Uterus (tissue), 4 donors: ENCODE results near the gene LTN1. TPM values are rescaled to one million over a fixed set of nuclear protein-coding genes. Genes with fewer than 3 reads are reported as not detected.

Experiments
- DNase-seq, 2 donors: peaks; one replicate each; pipeline ENCODE4 v3.0.0-alpha.2; 2019 to 2020
- H3K27ac ChIP-seq, 2 donors: fragments of 200-600 bp; sonication (generic); 1 replicate in 1 of 2; 2 replicates in 1 of 2; pipeline ENCODE4 v1.5.1; 2016 to 2018
- H3K27me3 ChIP-seq, 2 donors: fragments of 200-600 bp; sonication (generic); one replicate each; pipeline ENCODE4 v1.5.1; 2018 to 2019; ENCODE audit warnings: control low read depth in 1 of 2
- H3K36me3 ChIP-seq, 2 donors: fragments of 200-600 bp; sonication (generic); one replicate each; pipeline ENCODE4 v1.5.1; 2019; ENCODE audit warnings: control low read depth in 1 of 2
- H3K4me1 ChIP-seq, 2 donors: fragments of 200-600 bp; sonication (generic); one replicate each; pipeline ENCODE4 v1.5.1; 2018 to 2019; ENCODE audit warnings: control low read depth in 1 of 2
- H3K4me3 ChIP-seq, 2 donors: fragments of 200-600 bp; sonication (generic); 1 replicate in 1 of 2; 2 replicates in 1 of 2; pipeline ENCODE4 v1.5.1; 2018 to 2019; ENCODE audit warnings: mild to moderate bottlenecking in 1 of 2
- H3K9me3 ChIP-seq, 2 donors: fragments of 200-600 bp; sonication (generic); one replicate each; pipeline ENCODE4 v1.5.1; 2019; ENCODE audit warnings: control low read depth in 1 of 2
- CTCF ChIP-seq, 4 experiments: fragments of 200-600 bp in 2 of 4; fragments of 450-650 bp in 2 of 4; sonication (generic) in 2 of 4; IDR thresholded peaks; one replicate each; pipeline ENCODE4 v1.5.1; 2016 to 2019; ENCODE audit warnings: antibody characterized with exemption in 4 of 4, mild to moderate bottlenecking in 2 of 4, moderate library complexity in 1 of 4
- POLR2A ChIP-seq, 2 donors: fragments of 450-650 bp; IDR thresholded peaks; one replicate each; pipeline ENCODE4 v1.6.1; 2016; ENCODE audit warnings: antibody characterized with exemption in 2 of 2, mild to moderate bottlenecking in 1 of 2, moderate library complexity in 1 of 2
- intact Hi-C: fragments of 100-400 bp; cut with DNase I; formaldehyde crosslinking; loops from one replicate; pipeline ENCODE4 v1.15.1; 2023; ENCODE audit warnings: low total_unique reads
- total RNA-seq, 4 donors: library from RNA; depleted of rRNA in 3 of 4; stranded (reverse); fragments of >200 nt in 3 of 4; gene quantifications; one replicate each; pipeline versions ENCODE4 v1.1.0 to v1.2.4, GENCODE V29; 2014 to 2023
- donor health status: DM: yes; HTN: yes; CAD: no.

The LTN1 gene
- total RNA-seq, 4 donors from 2014 or later, result 13.8 to 61.0 (median 30.6) TPM

GRCh38 chr21:28971171-28971570 is 21.5 kb downstream of the LTN1 start:
- TF ChIP-seq POLR2A (IDR thresholded peaks at IDR 0.05), result no peak
- TF ChIP-seq CTCF (IDR thresholded peaks at IDR 0.05), result no peak
- Histone ChIP-seq H3K27ac (no peak overlapping the region), H3K4me1 (no peaks in the 10 kb centered on the region), H3K9me3 (no peaks in the 10 kb centered on the region), H3K4me3 (no peak overlapping the region), H3K27me3 (no peaks in the 10 kb centered on the region), H3K36me3 (no peaks in the 10 kb centered on the region)
- no peak for DNase-seq
- intact Hi-C loops, result no loop called here

- Histone ChIP-seq H3K9me3 (no peaks in the 10 kb centered on the region), H3K4me3 (no peak overlapping the region), H3K27me3 (no peaks in the 10 kb centered on the region), H3K36me3 (no peaks in the 10 kb centered on the region), H3K27ac (no peak overlapping the region), H3K4me1 (no peaks in the 10 kb centered on the region)
- TF ChIP-seq CTCF (IDR thresholded peaks at IDR 0.05) (no peak), POLR2A (IDR thresholded peaks at IDR 0.05) (no peak)
- DNase-seq, result no peak
- intact Hi-C loops, result no loop called here
Observed at GRCh38 chr21:28963831-28964230, 28.8 kb downstream of the LTN1 start.

GRCh38 chr21:28962465-28962864 is 30.2 kb downstream of the LTN1 start:
- Histone ChIP-seq H3K27me3 (no peaks in the 10 kb centered on the region), H3K9me3 (no peaks in the 10 kb centered on the region), H3K4me1 (no peaks in the 10 kb centered on the region), H3K36me3 (no peaks in the 10 kb centered on the region), H3K27ac (no peak overlapping the region), H3K4me3 (no peak overlapping the region)
- no peak for DNase-seq
- TF ChIP-seq CTCF (IDR thresholded peaks at IDR 0.05) (no peak), POLR2A (IDR thresholded peaks at IDR 0.05) (no peak)
- intact Hi-C loops, result no loop called here

- TF ChIP-seq CTCF (IDR thresholded peaks at IDR 0.05) (no peak), POLR2A (IDR thresholded peaks at IDR 0.05) (no peak)
- Histone ChIP-seq H3K27ac (no peak overlapping the region), H3K4me3 (no peak overlapping the region), H3K9me3 (no peaks in the 10 kb centered on the region), H3K27me3 (no peaks in the 10 kb centered on the region), H3K36me3 (no peaks in the 10 kb centered on the region), H3K4me1 (no peaks in the 10 kb centered on the region)
- no peak for DNase-seq
- intact Hi-C loops, result no loop called here
Observed at GRCh38 chr21:28961927-28962326, 30.8 kb downstream of the LTN1 start.

GRCh38 chr21:28960245-28960644 is 32.4 kb downstream of the LTN1 start:
- Histone ChIP-seq H3K36me3 (no peaks in the 10 kb centered on the region), H3K9me3 (no peaks in the 10 kb centered on the region)
- no peak for TF ChIP-seq CTCF (IDR thresholded peaks at IDR 0.05)
- no peak for TF ChIP-seq POLR2A (IDR thresholded peaks at IDR 0.05)

More at GRCh38 chr21:28960245-28960644, 32.4 kb downstream of the LTN1 start:
- intact Hi-C loops, result no loop called here
- Histone ChIP-seq H3K27me3 (no peaks in the 10 kb centered on the region), H3K27ac (no peak overlapping the region), H3K4me3 (no peak overlapping the region), H3K4me1 (no peaks in the 10 kb centered on the region)
- no peak for DNase-seq
